SW480 (cell line): Measurements from ENCODE around the gene ANXA8L1.
"Not testable (repeated sequence)": the region's sequence is repeated elsewhere in the genome, so short reads cannot be mapped to it uniquely, and the experiment has no call there.

ENCODE experiments used
- DNase-seq: peaks from one replicate; pipeline ENCODE4 v3.0.0-alpha.2; 2016; ENCODE audit warnings: low spot score

The ANXA8L1 gene, protein sequence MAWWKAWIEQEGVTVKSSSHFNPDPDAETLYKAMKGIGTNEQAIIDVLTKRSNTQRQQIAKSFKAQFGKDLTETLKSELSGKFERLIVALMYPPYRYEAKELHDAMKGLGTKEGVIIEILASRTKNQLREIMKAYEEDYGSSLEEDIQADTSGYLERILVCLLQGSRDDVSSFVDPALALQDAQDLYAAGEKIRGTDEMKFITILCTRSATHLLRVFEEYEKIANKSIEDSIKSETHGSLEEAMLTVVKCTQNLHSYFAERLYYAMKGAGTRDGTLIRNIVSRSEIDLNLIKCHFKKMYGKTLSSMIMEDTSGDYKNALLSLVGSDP

DNA sequence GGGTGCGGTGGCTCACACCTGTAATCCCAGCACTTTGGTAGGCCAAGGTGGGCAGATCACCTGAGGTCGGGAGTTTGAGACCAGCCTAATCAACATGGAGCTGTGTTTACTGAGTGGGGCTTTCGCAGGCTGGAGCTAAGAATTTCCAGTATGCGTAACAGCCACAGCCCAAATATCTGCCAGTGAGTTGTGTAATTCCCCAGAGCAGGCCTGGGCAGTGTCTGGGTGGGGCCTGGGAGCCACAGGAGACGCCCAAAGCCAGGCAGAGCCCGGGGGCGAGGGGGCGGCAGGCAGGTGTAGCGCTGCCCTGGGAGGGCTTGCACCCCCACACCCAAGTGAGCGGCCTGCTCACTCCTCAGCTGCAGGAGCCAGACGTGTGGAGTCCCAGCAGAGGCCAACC is at the start of gene ANXA8L1:
Gene ANXA8L1 (plus strand): TSS at position 371 of the 400 bp plus-strand sequence. CDS start 76 bp downstream, outside the sequence.
- DNase-seq: not testable (repeated sequence)

GRCh38 chr10:46326066-46326465 is 49.5 kb upstream of the ANXA8L1 start:
- DNase-seq: no peak

DNA sequence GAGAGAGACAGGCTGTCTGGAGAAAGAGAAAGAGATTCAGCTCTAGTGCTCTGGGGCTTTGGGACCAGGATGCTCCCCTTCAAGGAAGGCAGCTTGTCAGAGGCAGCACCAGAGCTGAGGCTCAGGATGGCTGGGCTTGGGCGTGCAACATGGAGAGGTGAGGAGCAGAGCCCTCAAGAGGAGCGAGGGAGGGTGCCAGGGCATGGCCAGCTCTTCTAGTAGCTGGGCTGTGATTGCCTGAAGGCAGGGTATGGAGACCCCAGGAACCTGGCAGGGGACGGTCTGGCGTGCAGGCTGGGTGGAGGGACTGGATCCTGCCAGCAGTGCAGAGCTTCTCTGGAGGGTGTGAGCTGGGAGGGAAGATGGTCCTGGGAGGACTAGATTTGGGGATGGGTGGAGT is 48.6 kb upstream of the ANXA8L1 start:
- no peak for DNase-seq

- no peak for DNase-seq
Observed at GRCh38 chr10:46327685-46328084, 47.9 kb upstream of the ANXA8L1 start.

DNA sequence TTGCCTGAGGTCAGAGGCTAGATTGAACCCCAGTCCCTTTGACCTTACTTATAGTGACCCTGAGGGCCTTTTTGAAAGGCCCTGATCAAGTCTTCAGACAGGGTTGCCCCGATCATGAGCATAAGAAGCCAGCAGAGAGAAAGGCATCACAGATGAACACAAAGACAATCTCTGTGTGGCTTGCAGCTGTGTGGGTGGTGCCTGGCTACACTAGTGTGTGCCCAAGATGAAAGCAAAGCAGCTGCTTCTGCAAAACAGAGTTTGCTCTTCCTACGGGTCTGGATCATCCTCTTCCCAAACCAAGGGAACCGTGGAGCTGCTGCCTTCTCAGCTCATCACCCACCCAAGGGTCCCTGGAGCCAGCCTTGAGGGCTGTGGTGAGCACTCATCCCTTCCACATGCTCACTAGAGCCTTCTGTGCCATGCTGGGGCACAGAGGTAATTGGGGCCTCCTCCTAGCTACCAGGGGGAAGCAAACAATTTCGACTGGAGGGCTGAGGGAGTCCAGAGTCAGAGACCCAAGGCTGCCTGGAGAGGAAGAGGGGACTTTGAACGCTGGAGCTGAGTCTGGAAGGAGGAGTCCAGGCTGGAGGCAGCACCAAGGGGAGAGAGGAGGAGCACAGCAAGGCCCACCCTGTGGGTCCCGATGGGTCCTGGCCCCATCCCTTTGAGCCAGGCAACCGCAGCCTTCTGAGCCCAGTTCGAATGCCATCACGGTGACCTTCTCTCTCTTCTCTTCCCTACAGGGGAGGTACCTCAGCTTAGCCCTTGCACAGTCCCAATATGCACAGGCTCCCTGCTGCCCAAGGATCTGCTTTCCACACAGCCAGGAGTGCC is 46.5 kb upstream of the ANXA8L1 start:
- no peak for DNase-seq

- DNase-seq: no peak
Observed at GRCh38 chr10:46329690-46330016, 45.9 kb upstream of the ANXA8L1 start.

DNA sequence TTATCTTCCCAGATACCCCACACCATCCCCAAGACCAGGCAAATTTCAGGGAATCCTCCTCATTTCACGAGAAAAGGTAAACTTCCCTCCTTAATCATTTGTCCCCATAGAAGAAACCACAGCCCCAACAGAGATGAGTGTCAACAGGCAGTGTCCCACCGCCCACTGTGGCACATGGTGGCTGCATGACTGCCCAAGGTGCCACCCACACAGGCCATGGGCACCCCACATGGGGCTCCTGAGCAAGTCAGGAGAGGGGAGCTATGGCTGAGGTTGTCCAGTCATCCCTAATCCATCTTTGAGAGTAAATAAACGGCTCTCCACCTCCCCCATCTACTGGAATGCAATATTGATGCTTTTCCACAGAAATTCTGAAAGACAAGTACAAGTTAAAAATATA is 44.7 kb upstream of the ANXA8L1 start:
- no peak for DNase-seq

DNA sequence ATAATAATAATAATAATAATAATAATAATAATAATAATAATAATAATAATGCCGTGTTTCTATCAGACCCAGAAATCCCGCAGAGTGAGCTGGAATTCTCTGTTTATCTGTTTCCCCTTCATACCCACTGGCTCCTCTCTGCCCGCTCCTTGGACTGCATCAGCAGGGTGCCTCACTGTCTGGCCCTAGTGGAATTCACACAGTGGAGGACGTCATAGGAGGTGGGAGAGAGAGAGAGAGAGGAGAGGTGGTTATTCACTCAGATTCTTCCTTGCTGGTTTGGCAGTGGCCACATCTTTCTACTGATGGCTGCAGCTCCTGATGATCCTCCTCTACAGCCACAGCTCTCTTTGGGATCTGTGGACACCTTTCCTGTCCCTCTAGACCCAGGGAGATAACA is 10.1 kb upstream of the ANXA8L1 start:
- not testable (repeated sequence) for DNase-seq

DNA sequence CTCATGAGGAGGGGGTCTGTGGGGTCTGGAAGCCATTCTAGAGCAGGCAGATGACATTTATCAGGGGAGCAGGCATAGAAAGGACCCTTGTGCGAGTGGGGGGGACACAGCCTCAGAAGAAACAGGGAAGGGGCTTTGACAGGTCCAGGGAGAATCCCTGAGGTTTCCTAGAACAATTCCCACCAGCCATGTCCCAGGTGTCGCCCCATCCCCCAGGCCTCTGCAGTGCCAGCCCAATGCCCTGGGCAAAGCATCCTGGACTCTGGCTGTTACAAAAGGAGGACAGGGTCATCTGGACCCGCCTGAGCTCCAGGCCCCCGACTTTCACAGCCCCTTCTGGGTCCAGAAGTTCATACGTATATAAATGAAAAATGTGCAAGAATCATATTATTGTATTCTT is 8.4 kb upstream of the ANXA8L1 start:
- not testable (repeated sequence) for DNase-seq

GRCh38 chr10:46367666-46368240 is 7.8 kb upstream of the ANXA8L1 start:
- not testable (repeated sequence) for DNase-seq

DNA sequence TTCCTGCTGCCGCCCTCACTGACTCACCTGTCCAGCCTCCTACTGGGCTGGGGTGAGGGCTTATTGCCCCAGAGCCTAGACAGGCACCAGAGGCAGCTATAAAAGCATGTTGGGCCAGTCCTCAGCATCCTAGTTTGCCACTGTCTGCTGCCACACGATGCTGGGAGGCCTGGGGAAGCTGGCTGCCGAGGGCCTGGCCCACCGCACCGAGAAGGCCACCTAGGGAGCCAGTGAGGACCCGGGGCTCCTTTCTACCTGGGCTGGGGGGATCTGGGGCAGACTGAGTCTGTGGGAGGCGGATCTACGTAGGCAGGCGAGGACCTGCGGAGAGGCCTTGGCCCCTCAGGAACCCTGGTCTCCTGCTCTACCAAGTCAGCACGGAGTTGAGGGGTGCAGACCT is 6.6 kb upstream of the ANXA8L1 start:
- not testable (repeated sequence) for DNase-seq

GRCh38 chr10:46374410-46374809 is 1.2 kb upstream of the ANXA8L1 start:
- not testable (repeated sequence) for DNase-seq

DNA sequence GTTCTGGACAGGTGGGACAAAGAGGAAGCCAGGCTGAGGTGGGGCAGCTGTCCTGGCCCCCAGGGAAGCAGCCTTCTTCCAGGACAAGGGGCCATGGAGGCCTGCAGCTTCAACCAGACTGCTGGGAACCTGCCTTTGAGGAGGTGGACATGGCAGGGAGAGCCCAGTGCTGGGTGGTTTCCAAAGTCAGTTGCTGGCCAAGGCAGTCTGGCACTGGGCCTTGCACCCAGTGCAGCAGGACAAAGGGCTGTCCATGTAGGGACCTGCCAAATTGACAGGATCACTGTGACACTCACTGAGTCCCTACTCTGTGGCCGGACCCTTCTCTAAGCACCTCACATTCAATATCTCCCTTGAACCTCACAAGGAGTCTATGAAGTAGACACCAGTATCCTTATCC is 1.4 kb downstream of the ANXA8L1 start:
- not testable (repeated sequence) for DNase-seq

GRCh38 chr10:46377651-46378050 is 2.1 kb downstream of the ANXA8L1 start:
- DNase-seq: not testable (repeated sequence)

DNA sequence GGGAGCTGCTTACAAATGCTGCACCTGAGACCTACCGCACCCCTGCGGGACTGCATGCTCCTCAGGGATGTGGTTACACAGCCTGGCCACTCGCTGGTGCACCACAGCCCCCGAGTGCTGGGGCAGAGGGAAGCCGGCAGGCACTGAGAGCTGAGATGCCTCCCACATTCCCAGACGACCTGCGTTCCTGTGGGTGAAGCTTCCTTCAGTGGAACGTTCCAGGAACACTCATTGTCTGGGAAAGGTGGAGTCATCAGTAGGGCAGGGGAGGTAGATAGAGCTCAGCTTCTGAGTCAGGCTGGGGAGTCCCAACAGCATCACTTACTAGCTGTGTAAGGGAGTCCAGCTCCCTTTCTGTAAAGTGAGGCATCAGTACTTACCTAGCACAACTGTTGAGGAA is 2.5 kb downstream of the ANXA8L1 start:
- DNase-seq: not testable (repeated sequence)

DNA sequence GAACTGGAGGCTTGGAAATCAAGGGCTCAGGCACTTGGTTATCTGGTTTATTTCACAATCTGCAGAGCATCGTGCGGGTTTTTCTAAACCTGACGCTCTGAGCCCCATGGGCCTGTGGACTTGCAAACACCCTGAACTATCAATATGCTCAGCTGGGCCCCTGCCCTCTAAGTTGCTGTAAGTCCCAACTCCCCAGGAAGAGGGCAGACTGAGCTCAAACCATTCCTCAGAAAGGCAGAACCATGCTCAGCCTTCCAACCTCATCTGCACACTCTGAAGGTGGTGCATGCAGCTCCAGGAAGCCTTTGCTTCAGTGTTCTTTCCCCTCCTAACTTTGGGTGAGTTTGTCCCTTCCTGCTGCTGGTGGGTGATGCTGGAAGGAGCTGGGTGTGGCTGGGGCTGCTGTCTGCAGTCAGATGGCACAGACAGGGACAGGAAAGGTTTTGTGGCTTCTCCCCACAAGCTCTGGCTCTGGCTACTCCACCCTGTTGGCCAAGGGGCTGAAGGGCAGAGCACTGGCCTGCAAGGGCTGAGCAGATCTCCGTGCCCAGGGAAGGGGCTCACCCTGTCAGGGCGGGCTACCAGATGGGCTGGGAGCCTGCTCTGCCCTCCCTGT is 3.8 kb downstream of the ANXA8L1 start:
- DNase-seq: not testable (repeated sequence)

DNA sequence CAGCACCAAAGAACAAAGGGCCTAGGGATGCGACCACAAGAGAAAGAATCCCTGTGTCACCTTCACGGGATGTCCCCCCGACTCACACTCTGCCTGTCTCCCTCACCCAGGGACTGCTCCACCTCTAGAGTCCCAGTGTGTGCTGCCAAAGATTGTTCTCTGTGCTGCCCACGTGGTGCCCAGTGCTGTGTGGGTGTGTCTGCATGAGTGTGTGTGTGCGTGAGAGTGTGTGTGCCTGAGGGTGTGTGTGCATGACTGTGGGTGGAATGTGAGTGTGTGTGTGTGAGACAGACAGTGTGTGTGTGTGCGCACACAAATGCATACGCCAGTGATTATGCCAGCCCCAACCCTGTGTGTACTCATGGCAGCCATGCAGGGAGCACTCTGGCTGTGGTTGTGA is 10.3 kb downstream of the ANXA8L1 start:
- DNase-seq: not testable (repeated sequence)

- DNase-seq: not testable (repeated sequence)
Observed at GRCh38 chr10:46386694-46387093, 11.1 kb downstream of the ANXA8L1 start.

GRCh38 chr10:46387309-46387902 is 11.8 kb downstream of the ANXA8L1 start:
- DNase-seq: not testable (repeated sequence)

GRCh38 chr10:46391422-46391821 is 15.8 kb downstream of the ANXA8L1 start:
- not testable (repeated sequence) for DNase-seq

- DNase-seq: peak; percentile 36
Observed at GRCh38 chr10:46396441-46397279, 21.1 kb downstream of the ANXA8L1 start.
